DOHH2 (cell line): Measurements from ENCODE around the gene KRTAP10-6.

ENCODE experiments used
- CTCF ChIP-seq: fragments of 200-600 bp; sonication (generic); IDR thresholded peaks from one replicate; pipeline ENCODE4 v1.5.1; 2014; ENCODE audit warnings: antibody characterized with exemption, mild to moderate bottlenecking, low read depth, low read length; ENCODE audit not compliant: poor library complexity, severe bottlenecking
- EZH2phosphoT487 ChIP-seq: fragments of 200-600 bp; sonication (generic); IDR thresholded peaks from 2 replicates; pipeline ENCODE4 v1.6.1; 2017; ENCODE audit warnings: borderline replicate concordance, mild to moderate bottlenecking, antibody characterized with exemption, low read length, moderate library complexity, mixed read lengths

- TF ChIP-seq CTCF: no peak
- TF ChIP-seq EZH2phosphoT487: no peak
Observed at GRCh38 chr21:44614161-44614631, 21.9 kb upstream of the KRTAP10-6 start.
